Subcutaneous abdominal adipose tissue (tissue), 5 donors: ENCODE results near the gene DOLPP1.
"Not testable (repeated sequence)": the region's sequence is repeated elsewhere in the genome, so short reads cannot be mapped to it uniquely, and the experiment has no call there.

Experiments used
- H3K27ac ChIP-seq: one replicate; pipeline ENCODE4 v1.7.0; 2013; ENCODE audit warnings: low read depth, mild to moderate bottlenecking, inconsistent platforms, low read length, moderate library complexity
- H3K27me3 ChIP-seq, 5 donors: one replicate each; pipeline ENCODE4 v1.7.0; 2013; ENCODE audit warnings: low read length in 5 of 5, inconsistent platforms in 1 of 5; ENCODE audit not compliant: control insufficient read depth in 5 of 5, insufficient read depth in 4 of 5
- H3K36me3 ChIP-seq, 5 donors: one replicate each; pipeline ENCODE4 v1.7.0; 2013; ENCODE audit warnings: low read length in 5 of 5; ENCODE audit not compliant: control insufficient read depth in 5 of 5, insufficient read depth in 5 of 5
- H3K4me1 ChIP-seq, 5 donors: one replicate each; pipeline ENCODE4 v1.7.0; 2013; ENCODE audit warnings: low read length in 5 of 5, mild to moderate bottlenecking in 3 of 5, moderate library complexity in 1 of 5; ENCODE audit not compliant: control insufficient read depth in 5 of 5, insufficient read depth in 5 of 5
- H3K4me3 ChIP-seq, 5 donors: one replicate each; pipeline ENCODE4 v1.7.0; 2013; ENCODE audit warnings: low read length in 5 of 5, low read depth in 1 of 5
- H3K9ac ChIP-seq, 5 donors: one replicate each; pipeline ENCODE4 v1.7.0; 2013; ENCODE audit warnings: low read length in 5 of 5, mild to moderate bottlenecking in 4 of 5, moderate library complexity in 3 of 5
- H3K9me3 ChIP-seq, 5 donors: one replicate each; pipeline ENCODE4 v1.7.0; 2013; ENCODE audit warnings: low read length in 5 of 5; ENCODE audit not compliant: control insufficient read depth in 5 of 5
- donor health status: healthy.
- donor health status: healthy.
- donor health status: healthy.
- donor health status: healthy.
- donor health status: healthy.

DOLPP1 gene

GRCh38 chr9:129080601-129081387 is at the start of gene DOLPP1:
Gene DOLPP1 (plus strand): TSS chr9:129081111. CDS start chr9:129081132, 21 bp downstream.
- Histone ChIP-seq H3K36me3 (peaks cover 0 to 16% (median 11%) of the 10 kb centered on the region in 5 donors), H3K27ac (peak within 1 kb of the TSS; percentile 72), H3K4me1 (peaks cover 5 to 22% (median 19%) of the 10 kb centered on the region in 5 donors), H3K9ac (peak within 1 kb of the TSS; percentile 38 to 85 (median 80)), H3K9me3 (no peaks in the 10 kb centered on the region), H3K4me3 (peak within 1 kb of the TSS; percentile 72 to 92 (median 82)), H3K27me3 (no peaks in the 10 kb centered on the region)

- H3K27me3 ChIP-seq, result no peaks in the 10 kb centered on the region
- H3K4me3 ChIP-seq, result no peak overlapping the region
- H3K4me1 ChIP-seq, result peaks cover 4 to 29% (median 19%) of the 10 kb centered on the region in 5 donors
- no peaks in the 10 kb centered on the region for H3K9me3 ChIP-seq
- no peaks in the 10 kb centered on the region for H3K36me3 ChIP-seq
- H3K27ac ChIP-seq, result no peak overlapping the region
- H3K9ac ChIP-seq, result no peak overlapping the region
Observed at GRCh38 chr9:129031514-129031913, 49.4 kb upstream of the DOLPP1 start.

- Histone ChIP-seq H3K4me3 (no peak overlapping the region), H3K9me3 (no peaks in the 10 kb centered on the region), H3K9ac (no peak overlapping the region), H3K27me3 (no peaks in the 10 kb centered on the region), H3K4me1 (peaks cover 6 to 29% (median 20%) of the 10 kb centered on the region in 5 donors), H3K36me3 (no peaks in the 10 kb centered on the region), H3K27ac (no peak overlapping the region)
Observed at GRCh38 chr9:129032541-129033159, 48.3 kb upstream of the DOLPP1 start.

GRCh38 chr9:129033216-129033615 is 47.7 kb upstream of the DOLPP1 start:
- no peaks in the 10 kb centered on the region for H3K27me3 ChIP-seq
- H3K9me3 ChIP-seq, result no peaks in the 10 kb centered on the region
- H3K36me3 ChIP-seq, result no peaks in the 10 kb centered on the region
- H3K4me1 ChIP-seq, result peaks cover 7 to 32% (median 23%) of the 10 kb centered on the region in 5 donors
- no peak overlapping the region for H3K27ac ChIP-seq
- no peak overlapping the region for H3K4me3 ChIP-seq
- no peak overlapping the region for H3K9ac ChIP-seq

- H3K27me3 ChIP-seq, H3K36me3 ChIP-seq, H3K9me3 ChIP-seq: not testable (repeated sequence)
- Histone ChIP-seq H3K4me3 (peak overlapping the region; percentile 82 to 99 (median 89)), H3K4me1 (peaks cover 7 to 31% (median 25%) of the 10 kb centered on the region in 5 donors), H3K9ac (peak overlapping the region in 4 of 5 donors; percentile 58 to 90 (median 80)), H3K27ac (peak overlapping the region; percentile 50)
Observed at GRCh38 chr9:129035838-129036237, 45.1 kb upstream of the DOLPP1 start.

GRCh38 chr9:129036241-129036922 is 44.5 kb upstream of the DOLPP1 start, which contains the start of gene MIGA2:
Gene MIGA2 (plus strand): TSS chr9:129036626. CDS start chr9:129040595, 3,969 bp downstream.
- H3K4me1 ChIP-seq, result peaks cover 7 to 31% (median 25%) of the 10 kb centered on the region in 5 donors
- H3K36me3 ChIP-seq, result peaks cover 0 to 6% (median 4%) of the 10 kb centered on the region in 5 donors
- peak within 1 kb of the TSS; percentile 82 to 99 (median 89) for H3K4me3 ChIP-seq
- H3K9ac ChIP-seq, result peak within 1 kb of the TSS; percentile 68 to 94 (median 90)
- H3K9me3 ChIP-seq, result no peaks in the 10 kb centered on the region
- peak within 1 kb of the TSS; percentile 64 for H3K27ac ChIP-seq
- H3K27me3 ChIP-seq, result no peaks in the 10 kb centered on the region

- peak overlapping the region; percentile 74 to 99 (median 89) for H3K4me3 ChIP-seq
- peaks cover 7 to 31% (median 25%) of the 10 kb centered on the region in 5 donors for H3K4me1 ChIP-seq
- H3K9ac ChIP-seq, result peak overlapping the region; percentile 63 to 94 (median 89)
- no peaks in the 10 kb centered on the region for H3K9me3 ChIP-seq
- peak overlapping the region; percentile 64 for H3K27ac ChIP-seq
- H3K27me3 ChIP-seq, result no peaks in the 10 kb centered on the region
- H3K36me3 ChIP-seq, result peaks cover 0 to 14% (median 11%) of the 10 kb centered on the region in 5 donors
Observed at GRCh38 chr9:129036923-129037766, 43.8 kb upstream of the DOLPP1 start.

- Histone ChIP-seq H3K4me1 (peaks cover 7 to 31% (median 25%) of the 10 kb centered on the region in 5 donors), H3K27me3 (no peaks in the 10 kb centered on the region), H3K27ac (peak overlapping the region; percentile 64), H3K4me3 (peak overlapping the region; percentile 74 to 99 (median 89)), H3K36me3 (peaks cover 0 to 20% (median 17%) of the 10 kb centered on the region in 5 donors), H3K9ac (peak overlapping the region; percentile 63 to 94 (median 89)), H3K9me3 (no peaks in the 10 kb centered on the region)
Observed at GRCh38 chr9:129037767-129038098, 43.2 kb upstream of the DOLPP1 start.

- H3K36me3 ChIP-seq, result peaks cover 0 to 23% (median 18%) of the 10 kb centered on the region in 5 donors
Observed at GRCh38 chr9:129038109-129038852, 42.6 kb upstream of the DOLPP1 start.

More at GRCh38 chr9:129038109-129038852, 42.6 kb upstream of the DOLPP1 start:
- Histone ChIP-seq H3K9ac (peak overlapping the region in 4 of 5 donors; percentile 63 to 93 (median 78)), H3K27ac (peak overlapping the region; percentile 64), H3K4me3 (peak overlapping the region in 4 of 5 donors; percentile 1 to 99 (median 88)), H3K9me3 (no peaks in the 10 kb centered on the region), H3K4me1 (peaks cover 7 to 31% (median 25%) of the 10 kb centered on the region in 5 donors), H3K27me3 (no peaks in the 10 kb centered on the region)
